K562 (cell line): ENCODE measurements around the gene OPRL1. TPM values are rescaled to one million over a fixed set of nuclear protein-coding genes. Genes with fewer than 3 reads are reported as not detected.

Experiments
- CBFB ChIP-seq: sonication (generic); formaldehyde crosslinking; IDR thresholded peaks from 2 replicates; pipeline ENCODE4 v1.4.0; 2020; ENCODE audit warnings: mild to moderate bottlenecking, missing genetic modification reagents
- DEAF1 ChIP-seq: fragments of 450-650 bp; formaldehyde crosslinking; IDR thresholded peaks from 2 replicates; pipeline ENCODE4 v1.4.0; 2020; ENCODE audit warnings: mild to moderate bottlenecking, moderate library complexity
- MXD1 ChIP-seq: fragments of 250-450 bp; sonication (Bioruptor Pico); IDR thresholded peaks from 2 replicates; pipeline ENCODE4 v1.8.0; 2021; ENCODE audit warnings: borderline replicate concordance, mild to moderate bottlenecking, moderate library complexity; ENCODE audit not compliant: poor library complexity, severe bottlenecking
- NR2C2 ChIP-seq, 2 experiments: fragments of 200-800 bp in 1 of 2; sonication (Bioruptor generic) in 1 of 2; sonication (generic) in 1 of 2; formaldehyde crosslinking in 1 of 2; IDR thresholded peaks; 2 replicates each; pipeline versions ENCODE4 v1.6.1 to v1.8.0; 2016 to 2022; ENCODE audit warnings: mild to moderate bottlenecking in 1 of 2, missing compliant biosample characterization in 1 of 2, missing genetic modification characterization in 1 of 2, missing genetic modification reagents in 1 of 2
- RERE ChIP-seq: sonication (generic); formaldehyde crosslinking; IDR thresholded peaks from 2 replicates; pipeline ENCODE4 v1.8.0; 2023; ENCODE audit warnings: missing genetic modification reagents, mild to moderate bottlenecking, borderline replicate concordance
- STAT5B ChIP-seq: fragments of 250-450 bp; sonication (Bioruptor Pico); IDR thresholded peaks from 2 replicates; pipeline ENCODE4 v1.8.0; 2021; ENCODE audit warnings: mild to moderate bottlenecking, inconsistent platforms
- TBP ChIP-seq: optimal IDR thresholded peaks from 2 replicates; pipeline ENCODE3; 2011; ENCODE audit warnings: low read depth, low read length, improper control_type of control experiment
- ZNF592 ChIP-seq: fragments of 450-650 bp; IDR thresholded peaks from 2 replicates; pipeline ENCODE4 v1.6.1; 2017; ENCODE audit warnings: antibody characterized with exemption, mild to moderate bottlenecking
- ZNF830 ChIP-seq: fragments of 250-450 bp; sonication (Bioruptor Pico); IDR thresholded peaks from 2 replicates; pipeline ENCODE4 v1.5.0; 2021; ENCODE audit warnings: mild to moderate bottlenecking
- polyA plus RNA-seq, 8 experiments: library from polyadenylated mRNA; depleted of rRNA in 4 of 8; stranded (reverse) in 5 of 8; unstranded in 3 of 8; fragments of >200 nt; fragmentation: Nextera tagmentation in 2 of 8; fragmentation: Illumina TruSeq in 1 of 8; extraction: Ambion mirVana in 2 of 8; extraction: Trizol in 1 of 8; gene quantifications; 2 replicates each; pipeline versions ENCODE4 v1.2.1 to v1.2.3, GENCODE V29; 2011 to 2014; ENCODE audit warnings: inconsistent platforms in 1 of 8, missing spikeins in 1 of 8
- total RNA-seq, 7 experiments: library from RNA; depleted of rRNA in 6 of 7; stranded (reverse); fragments of >200 nt in 6 of 7; fragmentation: Illumina TruSeq in 2 of 7; extraction: Trizol in 2 of 7; gene quantifications; 2 replicates each; pipeline versions ENCODE4 v1.2.1 to v1.2.3, GENCODE V29; 2011 to 2021; ENCODE audit warnings: low replicate concordance in 1 of 7

Gene OPRL1
- total and polyA plus RNA-seq, 9 of the 15 experiments (the other 6 are each of a cell fraction or from before 2014, with no cell fraction given) = 0.06 to 0.33 (median 0.11) TPM; not detected in 2

- TF ChIP-seq DEAF1 (CRISPR knock-in tag) (no peak), ZNF830 (no peak), TBP (peak; percentile 12), MXD1 (no peak), STAT5B (CRISPR knock-in tag) (no peak), CBFB (CRISPR knock-in tag) (0 out of 2 replicates have a peak, but pooled peaks have one; percentile 14), RERE (no peak), ZNF592 (peak; percentile 62; the same call in 1 of the 2 replicates), NR2C2 (CRISPR knock-in tag; IDR thresholded peaks at IDR 0.05) (no peak), NR2C2 (tag; IDR thresholded peaks at IDR 0.05) (peak; percentile 60)
Observed at GRCh38 chr20:64050261-64051032, 29.4 kb upstream of the OPRL1 start (continued).
